NCI-H2081 treated with DMSO at 0.1 percent for 48 hours (cell line): ENCODE data around the gene BBS4.
"Not testable (repeated sequence)": the region's sequence is repeated elsewhere in the genome, so short reads cannot be mapped to it uniquely, and the experiment has no call there.

ENCODE experiments used
- DNase-seq: peaks from one replicate; lab custom pipeline; 2025; lab: John Stamatoyannopoulos, UW

Gene BBS4, protein sequence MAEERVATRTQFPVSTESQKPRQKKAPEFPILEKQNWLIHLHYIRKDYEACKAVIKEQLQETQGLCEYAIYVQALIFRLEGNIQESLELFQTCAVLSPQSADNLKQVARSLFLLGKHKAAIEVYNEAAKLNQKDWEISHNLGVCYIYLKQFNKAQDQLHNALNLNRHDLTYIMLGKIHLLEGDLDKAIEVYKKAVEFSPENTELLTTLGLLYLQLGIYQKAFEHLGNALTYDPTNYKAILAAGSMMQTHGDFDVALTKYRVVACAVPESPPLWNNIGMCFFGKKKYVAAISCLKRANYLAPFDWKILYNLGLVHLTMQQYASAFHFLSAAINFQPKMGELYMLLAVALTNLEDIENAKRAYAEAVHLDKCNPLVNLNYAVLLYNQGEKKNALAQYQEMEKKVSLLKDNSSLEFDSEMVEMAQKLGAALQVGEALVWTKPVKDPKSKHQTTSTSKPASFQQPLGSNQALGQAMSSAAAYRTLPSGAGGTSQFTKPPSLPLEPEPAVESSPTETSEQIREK

DNA sequence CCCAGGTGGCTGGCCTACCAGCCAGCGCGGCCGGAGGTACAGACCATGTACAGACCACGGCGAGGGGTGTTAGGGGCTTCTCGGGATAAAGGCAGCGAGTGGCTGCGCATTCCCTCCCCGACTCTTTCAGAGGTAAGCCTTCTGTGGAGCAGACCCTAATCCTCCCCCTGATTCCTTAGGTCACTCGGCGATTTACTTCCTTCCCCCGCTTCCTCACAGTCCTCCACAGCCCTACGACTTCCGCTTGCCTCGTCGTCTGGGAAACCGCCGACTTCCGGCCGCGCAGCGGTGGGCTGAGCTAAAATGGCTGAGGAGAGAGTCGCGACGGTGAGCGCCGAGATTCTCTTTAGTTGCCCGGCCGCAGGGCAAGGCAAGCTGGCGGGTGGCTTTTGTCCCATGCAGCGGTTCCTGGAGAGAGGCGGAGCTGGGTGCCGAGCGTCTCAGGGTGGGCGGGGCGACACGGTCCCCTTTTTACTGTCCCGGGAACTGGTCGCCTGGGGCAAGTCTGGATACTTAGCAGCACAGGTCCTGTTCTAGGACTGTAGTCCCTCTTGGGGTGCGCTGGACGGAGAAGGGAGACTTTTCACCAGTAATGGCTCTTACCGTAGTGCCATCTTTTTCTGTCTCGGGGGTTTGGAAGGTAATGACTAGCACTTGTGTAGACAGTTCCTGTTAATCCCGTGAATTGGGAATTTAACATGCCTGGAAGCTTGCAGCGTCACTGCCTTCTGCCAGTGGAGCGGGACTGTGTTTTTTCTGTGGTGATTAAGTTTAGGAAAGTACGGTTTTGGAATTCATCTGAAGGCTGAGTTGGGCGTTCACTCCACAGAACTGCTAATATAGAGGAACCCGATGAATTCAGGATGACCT, at the start of gene BBS4, which contains the start of gene HIGD2B:
BBS4 (plus strand) TSS at position 283 of the 870 bp plus-strand sequence; CDS start at position 304, 21 bp downstream.
HIGD2B (minus strand) TSS at position 258 of the 870 bp plus-strand sequence. CDS start 9,808 bp downstream, outside the sequence.
- no peak for DNase-seq

DNA sequence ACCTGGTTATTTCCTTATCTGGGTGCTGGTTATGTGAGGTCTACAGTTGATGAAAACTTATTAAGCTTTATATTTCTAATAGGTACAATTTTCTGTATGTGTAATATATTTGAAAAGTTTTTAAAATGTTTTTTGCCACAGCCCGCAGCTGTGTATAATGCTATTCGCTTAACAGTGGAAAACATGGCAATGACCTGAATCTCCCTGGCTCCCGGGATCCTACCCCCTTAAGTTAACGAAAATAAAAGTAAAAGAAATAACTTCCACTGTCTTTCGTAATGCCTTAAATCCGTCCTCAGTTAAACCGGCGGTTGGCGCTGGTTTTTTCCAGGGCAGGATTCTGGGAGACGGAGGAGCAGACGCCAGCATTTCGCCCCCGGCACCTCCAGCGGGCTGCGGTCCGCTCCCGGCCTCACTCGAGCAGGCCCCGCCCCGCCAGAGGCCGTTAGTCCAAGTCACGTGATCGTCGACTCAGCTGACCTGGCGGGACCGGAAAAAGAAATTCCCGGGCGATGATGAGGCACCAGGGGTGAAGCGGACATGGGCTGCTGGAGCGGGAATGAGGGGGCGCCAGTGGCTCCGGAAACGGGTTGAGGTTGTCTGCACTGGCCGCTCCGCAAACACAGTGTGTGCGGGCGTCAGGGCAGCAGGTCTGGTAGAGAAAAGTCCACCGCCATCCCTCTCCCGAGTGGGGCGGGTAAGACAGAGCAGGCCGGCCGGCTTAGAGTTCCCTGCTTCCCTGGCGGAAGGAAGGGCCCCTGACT, 49.3 kb upstream of the BBS4 start:
- not testable (repeated sequence) for DNase-seq

DNA sequence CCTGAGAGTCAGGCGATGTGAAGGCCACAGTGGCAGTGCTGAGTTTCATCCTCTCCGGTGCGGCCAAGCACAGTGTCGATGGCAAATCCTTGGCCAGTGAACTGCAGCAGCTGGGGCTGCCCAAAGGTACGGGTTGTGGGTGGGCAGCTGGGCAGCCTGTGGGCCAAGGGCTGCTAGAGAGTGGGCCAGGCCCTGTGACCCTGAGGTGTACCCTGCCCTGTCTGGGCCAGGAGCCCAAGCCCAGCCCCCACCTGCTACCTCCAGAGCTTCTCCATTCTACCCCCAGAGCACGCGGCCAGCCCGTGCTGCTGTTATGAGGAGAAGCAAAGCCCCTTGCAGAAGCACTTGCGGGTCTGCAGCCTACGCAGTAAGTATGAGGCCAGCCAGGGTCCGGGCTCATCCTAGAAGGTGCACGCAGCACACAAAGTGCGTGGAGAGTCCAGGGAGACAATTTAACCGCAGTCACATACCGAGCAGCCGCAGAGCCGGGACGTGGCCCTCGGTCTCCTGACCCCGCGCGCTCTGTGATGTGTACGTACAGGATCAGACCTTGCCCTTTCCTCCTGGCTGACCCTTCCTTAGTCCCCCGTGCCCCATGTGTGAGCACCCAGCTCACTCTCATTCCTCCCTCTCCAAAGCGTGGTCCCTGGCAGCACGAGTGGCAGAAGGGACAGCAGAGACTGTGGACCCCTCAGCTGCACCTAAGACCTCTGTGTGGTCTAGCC, 46.1 kb upstream of the BBS4 start:
- not testable (repeated sequence) for DNase-seq

DNA sequence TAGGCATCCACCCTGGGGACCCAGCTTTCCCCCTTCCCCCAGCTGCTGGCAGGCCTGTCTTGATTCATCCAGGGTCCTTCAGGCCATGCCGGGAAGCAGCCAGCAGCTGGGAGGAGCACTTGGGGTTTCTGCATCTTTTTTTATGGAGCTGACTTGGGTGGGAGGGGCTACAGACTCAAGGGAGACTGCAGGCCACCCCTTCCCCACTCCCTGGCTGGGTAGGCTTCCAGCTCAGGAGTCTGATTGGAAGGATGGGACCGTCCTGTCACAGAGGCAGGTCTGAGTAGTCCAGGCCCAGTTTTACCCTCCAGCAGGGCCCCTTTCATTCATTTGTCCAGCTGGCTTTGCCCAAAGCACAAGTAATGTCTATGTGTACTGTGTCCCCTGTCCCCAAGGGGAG, 43.7 kb upstream of the BBS4 start:
- DNase-seq: not testable (repeated sequence)

DNA sequence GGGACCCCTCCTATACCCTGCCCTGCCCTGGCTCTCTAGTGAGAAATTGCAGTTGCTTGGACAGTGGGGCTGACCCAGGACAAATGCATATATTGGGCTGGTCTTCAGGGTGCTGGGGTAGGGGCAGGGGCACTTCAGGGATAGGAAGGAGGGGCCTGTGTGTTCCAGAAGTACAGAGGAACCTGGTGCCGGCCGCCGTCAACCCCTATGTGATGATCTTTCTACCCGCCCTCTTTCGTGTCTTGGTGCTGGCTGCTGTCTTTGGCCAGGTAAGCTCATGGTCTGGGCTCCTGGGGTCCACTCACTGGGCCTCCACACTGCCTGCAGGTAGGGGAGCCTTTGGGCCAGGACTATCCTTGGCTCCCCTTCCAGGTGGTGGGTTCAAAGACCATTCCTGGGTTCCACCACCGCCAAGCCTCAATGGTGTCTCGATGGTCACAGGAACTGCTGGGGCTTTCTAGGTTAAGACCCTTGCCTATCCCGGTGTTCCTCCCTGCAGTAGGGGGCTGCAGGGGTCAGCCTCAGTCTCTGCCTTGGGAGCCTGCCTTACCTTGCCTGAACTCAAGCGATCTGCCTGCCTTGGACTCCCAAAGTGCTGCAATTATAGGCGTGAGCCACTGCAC, 37.3 kb upstream of the BBS4 start:
- DNase-seq: not testable (repeated sequence)

DNA sequence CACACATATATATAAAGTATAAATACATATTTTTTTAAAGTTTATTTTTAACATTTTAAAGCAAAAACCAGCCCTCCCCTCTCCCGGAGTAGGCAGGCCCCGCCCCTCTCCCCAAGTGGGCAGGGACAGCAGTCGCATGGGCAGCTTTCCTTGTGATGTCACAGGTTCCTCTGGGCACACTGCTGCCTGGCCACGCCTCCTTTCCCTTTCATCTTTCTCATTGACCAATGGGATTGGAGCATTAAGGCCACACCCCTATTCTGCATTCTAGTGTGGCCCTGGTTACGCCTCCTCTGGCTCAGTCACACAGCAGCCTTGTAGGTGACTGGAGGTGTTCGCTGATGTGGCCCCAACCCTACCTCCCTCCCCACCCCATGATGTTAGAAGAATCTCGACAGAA, 31.6 kb upstream of the BBS4 start, which contains the start of gene GOLGA6B:
GOLGA6B (plus strand) TSS at position 301 of the 400 bp plus-strand sequence; CDS start at position 342, 41 bp downstream.
- DNase-seq: not testable (repeated sequence)

DNA sequence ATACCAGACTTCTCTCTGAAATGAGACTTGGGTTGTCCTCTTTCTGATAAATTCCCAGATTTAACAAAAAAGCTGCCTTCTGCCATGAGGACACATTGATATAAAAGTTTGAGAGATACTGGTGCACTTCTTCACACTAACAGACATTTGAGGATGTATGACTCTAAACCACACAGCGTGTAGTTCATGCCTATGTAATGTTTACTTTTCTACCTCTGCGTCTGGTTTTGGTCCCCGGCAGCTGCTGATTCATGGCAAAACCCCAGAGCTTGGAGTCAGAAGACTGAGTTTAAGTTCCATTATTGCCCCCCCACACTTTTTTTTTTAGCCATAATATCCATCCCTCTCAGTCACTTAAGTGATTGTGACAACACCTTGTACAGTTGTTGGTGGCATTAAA, 30.0 kb upstream of the BBS4 start:
- DNase-seq: not testable (repeated sequence)

DNA sequence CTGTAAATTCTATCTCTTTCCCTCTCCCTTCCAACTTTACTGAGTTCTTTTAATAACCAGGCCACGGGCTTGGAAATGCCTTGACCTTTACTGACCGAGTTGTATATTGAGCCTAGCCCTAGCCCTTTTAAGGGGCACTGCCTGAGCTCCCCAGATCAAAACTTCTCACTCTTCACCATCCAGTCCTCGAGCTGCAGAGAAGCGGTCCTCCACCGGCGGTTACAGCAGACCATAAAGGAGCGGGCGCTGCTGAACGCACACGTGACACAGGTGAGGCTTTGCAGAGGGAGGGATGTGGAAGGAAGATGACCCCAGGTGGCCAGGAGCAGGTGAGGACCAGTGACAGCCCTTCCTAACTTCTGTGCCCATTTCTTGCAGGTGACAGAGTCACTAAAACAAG, 24.9 kb upstream of the BBS4 start:
- DNase-seq: not testable (repeated sequence)

DNA sequence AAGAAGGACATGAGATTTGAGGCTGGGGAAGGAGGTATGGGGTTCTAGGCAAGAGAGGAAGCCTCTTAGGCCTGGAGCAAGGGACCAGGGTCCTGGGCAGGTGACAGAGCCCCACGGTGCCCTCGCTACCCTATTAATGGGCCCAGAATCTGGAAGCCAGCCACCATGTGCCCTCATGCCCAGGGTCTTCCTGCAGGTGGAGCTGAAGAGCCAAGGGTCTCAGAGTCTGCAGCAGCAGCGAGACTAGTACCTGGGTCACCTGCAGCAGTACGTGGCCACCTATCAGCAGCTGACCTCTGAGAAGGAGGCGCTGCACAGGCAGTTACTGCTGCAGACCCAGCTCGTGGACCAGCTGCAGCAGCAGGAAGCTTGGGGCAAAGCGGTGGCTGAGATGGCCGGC, 22.1 kb upstream of the BBS4 start:
- not testable (repeated sequence) for DNase-seq

DNA sequence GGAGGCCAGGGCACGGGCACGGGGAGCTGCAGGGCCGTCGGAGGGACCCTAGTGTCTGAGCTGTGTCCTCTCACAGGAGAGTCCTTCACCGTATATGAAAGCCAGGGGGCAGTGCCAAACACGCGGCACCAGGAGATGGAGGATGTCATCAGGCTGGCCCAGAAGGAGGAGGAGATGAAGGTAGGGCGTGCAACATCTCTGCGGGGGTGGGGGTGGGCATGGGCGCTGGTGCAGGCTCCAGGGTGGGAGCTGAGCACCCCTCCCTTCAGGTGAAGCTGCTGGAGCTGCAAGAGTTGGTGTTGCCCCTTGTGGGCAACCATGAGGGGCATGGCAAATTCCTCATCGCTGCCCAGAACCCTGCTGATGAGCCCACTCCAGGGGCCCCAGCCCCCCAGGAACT, 20.3 kb upstream of the BBS4 start:
- not testable (repeated sequence) for DNase-seq

DNA sequence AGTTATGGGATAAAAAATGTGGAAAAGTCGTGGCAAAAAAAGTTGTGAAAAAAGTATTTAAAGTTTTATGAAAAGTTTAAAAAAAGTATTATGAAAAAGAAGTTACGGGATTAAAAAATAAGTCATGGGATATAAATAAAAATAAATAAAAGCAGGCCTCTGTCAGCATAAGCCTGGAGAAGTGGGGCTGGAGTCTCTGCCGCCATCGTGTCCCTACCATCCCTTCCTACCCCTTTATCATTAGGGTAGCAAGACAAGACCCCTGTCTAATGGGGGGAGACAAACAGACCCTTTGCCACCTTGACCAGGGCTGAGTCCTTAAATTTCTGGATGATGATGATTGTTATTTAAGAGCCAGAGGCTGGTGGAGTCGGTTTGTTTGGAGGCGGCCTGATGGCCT, 16.2 kb upstream of the BBS4 start:
- not testable (repeated sequence) for DNase-seq

DNA sequence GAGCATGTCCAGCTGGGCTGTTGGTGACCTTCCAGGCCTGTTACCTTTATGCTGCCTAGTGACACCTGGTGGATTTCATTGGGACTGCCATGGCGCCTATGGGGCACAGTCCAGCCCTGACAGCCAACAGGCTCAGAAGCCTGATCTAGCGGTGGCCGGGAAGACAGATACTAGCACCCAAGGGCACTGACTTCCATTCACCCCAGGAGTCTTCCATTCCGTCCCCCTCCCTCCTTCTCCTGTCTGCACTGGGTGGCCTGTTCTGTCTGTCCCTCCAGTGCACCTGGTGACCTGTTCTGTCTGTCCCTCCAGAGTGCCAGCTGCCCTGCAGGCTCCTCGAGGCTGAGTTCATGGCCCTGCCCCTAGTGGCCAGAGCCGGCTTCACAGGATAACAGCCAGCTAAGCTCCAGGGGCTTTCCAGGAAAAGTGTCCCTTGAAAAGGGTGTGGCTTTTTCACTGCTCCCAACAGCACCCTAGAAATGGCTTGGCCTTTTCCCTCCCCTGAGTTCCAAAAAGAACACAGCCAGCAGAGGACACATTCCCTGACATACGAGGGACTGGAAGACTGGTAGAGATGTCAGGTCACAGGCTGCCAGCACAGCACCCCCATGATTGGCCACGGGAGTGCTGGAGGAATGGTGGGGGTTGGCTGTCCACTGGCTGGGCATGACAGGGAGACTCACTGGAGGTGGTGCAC, 15.2 kb upstream of the BBS4 start:
- DNase-seq: not testable (repeated sequence)

DNA sequence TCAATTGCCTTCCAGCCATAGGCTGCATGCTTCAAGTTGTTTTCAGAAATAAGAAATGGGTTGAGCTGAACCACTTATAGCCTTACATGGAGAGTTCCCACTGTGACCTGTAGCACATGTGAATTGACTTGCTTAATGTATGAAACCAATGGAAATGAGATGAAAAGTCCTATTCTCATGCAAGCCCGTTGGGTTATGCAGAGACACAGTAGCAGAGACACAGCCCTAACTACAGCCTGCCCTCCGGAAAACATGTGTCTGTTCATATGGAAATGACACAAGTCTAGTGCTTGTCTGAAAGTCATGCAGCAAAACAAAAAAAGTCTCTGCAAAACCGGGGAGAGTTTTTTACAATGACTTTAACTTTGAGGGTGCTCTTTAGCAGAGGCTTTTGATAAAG, 14.5 kb upstream of the BBS4 start:
- DNase-seq: no peak

DNA sequence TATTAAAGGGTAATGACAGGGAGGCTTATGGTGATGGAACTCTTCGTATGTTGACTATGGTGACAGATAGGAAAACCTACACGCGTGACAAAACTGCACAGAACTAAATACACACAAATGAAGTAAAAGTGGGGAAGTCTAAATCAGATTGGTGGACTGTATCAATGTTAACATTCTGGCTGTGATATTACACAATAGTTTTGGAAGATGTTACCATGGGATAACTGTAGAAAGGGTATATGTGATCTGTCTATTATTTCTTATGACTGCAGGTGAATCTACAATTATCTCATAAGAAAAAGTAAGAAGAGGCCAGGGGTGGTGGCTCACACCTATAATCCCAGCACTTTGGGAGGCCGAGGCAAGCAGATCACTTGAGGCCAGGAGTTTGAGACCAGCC, 9.2 kb upstream of the BBS4 start:
- no peak for DNase-seq

DNA sequence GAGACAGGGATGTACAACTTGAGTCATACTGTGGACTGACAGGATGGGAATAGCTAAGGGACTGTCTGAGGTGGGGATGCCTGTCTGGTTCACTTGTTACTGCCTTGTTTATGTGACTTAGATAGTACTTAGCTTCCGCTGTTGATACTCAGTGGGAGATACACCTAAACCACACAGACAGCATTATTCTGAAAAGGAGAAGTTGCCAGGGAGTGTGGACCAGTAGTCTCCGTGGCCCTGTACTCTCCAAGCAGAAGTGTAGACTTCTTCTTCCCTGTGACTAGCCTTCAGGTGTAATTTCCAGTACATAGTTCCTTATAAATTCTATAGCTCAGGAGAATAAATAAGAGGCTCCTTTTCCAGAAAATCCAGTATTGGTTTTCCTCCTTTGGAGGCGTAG, 5.1 kb upstream of the BBS4 start:
- no peak for DNase-seq

DNA sequence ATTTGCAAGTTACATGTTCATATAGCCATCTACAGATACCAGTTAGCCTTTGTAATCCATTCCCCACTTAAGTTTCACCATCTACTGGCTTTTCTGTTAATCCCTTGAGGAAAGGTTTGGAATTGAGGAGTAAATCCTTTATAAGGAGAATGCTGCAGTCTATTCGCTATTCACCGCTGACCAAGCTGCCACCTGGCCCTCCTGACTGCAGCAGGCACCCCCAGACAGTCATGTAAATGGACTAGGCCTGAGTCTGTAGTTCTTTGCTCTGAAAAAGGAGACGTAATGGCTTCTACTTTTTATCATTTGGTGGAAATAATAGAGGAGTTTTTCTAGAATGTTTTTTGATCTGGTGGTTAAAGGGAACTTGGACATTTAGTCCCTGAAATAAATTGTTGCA, 3.2 kb upstream of the BBS4 start:
- DNase-seq: no peak

DNA sequence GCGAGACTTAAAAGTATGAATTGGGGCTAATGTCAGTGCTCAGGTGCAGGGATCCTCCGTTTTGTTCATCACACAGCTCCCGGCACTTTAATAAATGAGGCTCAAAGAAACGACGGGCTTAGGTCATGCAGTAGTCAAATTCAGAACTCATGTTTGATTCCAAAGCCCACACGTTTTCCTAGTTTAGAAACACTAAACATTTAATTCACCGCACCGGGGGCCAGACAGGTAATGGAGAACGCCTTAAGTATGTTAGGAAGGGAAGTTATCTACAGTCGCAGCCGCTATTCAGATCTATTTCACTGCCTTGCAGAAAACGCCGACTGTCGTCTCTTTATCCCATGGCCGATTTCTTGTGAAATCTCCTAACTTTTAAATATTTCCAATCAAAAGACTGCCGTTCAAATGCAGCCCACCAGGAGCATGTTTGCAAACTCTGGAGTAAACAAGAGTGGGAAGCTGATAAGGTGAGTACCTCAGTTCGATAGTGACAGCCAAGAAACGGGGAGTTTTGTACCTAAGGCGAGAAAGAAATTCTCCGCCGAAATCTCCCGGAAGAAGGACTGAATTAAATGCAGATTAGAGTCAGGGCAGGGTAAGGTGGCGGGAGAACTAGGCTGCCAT, 594 bp upstream of the BBS4 start:
- no peak for DNase-seq

DNA sequence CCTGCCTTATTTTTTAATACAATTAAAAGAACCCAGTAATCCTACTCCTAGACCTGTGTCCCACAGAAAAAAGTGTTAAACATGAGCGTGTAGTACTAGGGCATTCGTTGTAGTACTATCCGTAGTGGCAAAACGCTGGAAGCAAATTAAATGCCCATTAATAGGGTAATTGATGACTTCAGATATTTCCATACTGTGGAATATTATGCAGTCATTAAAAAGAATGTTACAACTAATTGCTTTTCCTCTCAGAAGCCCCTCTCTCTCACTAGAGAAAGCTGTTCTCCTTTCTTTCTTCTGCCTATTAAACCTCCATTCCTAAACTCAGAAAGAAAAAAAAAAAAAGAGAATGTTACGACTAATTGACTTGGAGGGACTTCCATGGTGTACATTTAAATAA, 2.7 kb downstream of the BBS4 start:
- DNase-seq: no peak

DNA sequence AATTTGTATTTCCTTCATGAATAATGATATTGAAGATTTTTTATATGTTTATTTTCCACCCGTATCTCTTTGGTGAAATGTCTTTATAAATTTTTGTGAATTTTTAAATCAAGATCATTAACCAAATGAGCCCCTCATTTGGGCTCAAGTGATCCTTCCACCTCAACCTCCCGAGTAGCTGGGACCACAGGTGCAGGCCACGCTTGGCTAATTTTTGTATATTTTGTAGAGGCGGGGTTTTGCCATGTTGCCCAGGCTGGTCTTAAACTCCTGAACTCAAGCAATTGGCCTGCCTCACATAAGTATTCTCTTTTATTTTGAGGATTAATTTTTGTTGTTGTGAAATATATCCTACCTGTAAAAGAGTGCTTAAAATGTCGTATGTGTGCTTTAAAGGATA, 4.9 kb downstream of the BBS4 start:
- no peak for DNase-seq
